ENCODE data around the gene SDE2.
"Not testable (repeated sequence)": the region's sequence is repeated elsewhere in the genome, so short reads cannot be mapped to it uniquely, and the experiment has no call there.

The SDE2 gene

DNA sequence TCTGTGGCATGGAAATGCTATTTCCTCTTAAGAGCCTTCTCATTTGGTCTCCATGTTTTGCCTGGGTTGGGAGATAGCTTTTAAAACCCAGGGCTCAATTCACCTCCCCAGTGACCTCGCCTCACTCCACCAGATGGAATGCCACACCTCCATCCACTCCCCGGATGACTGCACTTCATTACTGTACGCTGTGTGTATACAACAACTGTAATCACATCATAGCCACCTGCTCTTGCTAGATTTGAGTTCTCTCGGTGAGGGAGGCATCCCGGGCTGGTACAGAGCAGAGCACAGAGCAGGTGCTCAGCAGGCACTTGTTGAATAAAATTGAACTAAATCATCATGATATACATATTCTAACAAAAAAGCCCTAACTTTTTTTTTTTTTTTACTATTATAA lies 26.0 kb downstream of the SDE2 start:
- TF ChIP-seq, protein P1, sequence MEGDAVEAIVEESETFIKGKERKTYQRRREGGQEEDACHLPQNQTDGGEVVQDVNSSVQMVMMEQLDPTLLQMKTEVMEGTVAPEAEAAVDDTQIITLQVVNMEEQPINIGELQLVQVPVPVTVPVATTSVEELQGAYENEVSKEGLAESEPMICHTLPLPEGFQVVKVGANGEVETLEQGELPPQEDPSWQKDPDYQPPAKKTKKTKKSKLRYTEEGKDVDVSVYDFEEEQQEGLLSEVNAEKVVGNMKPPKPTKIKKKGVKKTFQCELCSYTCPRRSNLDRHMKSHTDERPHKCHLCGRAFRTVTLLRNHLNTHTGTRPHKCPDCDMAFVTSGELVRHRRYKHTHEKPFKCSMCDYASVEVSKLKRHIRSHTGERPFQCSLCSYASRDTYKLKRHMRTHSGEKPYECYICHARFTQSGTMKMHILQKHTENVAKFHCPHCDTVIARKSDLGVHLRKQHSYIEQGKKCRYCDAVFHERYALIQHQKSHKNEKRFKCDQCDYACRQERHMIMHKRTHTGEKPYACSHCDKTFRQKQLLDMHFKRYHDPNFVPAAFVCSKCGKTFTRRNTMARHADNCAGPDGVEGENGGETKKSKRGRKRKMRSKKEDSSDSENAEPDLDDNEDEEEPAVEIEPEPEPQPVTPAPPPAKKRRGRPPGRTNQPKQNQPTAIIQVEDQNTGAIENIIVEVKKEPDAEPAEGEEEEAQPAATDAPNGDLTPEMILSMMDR (IDR thresholded peaks at IDR 0.05; ENCODE audit: insufficient read depth, low read length, missing control alignments) = no peak
- no peak overlapping the region for H3K4me3 ChIP-seq (ENCODE audit: low read depth, low read length)
- ChIA-PET CTCF (interaction anchor here (0.7 to 8.7 kb wide), 7 partner anchors 12 to 1089 kb away, joined by 3 to 164 read pairs (median 14); no protein-coding TSS in a partner anchor), POLR2A (no interaction called here)
- DNase-seq (ENCODE audit: low read depth, low spot score) = no peak

DNA sequence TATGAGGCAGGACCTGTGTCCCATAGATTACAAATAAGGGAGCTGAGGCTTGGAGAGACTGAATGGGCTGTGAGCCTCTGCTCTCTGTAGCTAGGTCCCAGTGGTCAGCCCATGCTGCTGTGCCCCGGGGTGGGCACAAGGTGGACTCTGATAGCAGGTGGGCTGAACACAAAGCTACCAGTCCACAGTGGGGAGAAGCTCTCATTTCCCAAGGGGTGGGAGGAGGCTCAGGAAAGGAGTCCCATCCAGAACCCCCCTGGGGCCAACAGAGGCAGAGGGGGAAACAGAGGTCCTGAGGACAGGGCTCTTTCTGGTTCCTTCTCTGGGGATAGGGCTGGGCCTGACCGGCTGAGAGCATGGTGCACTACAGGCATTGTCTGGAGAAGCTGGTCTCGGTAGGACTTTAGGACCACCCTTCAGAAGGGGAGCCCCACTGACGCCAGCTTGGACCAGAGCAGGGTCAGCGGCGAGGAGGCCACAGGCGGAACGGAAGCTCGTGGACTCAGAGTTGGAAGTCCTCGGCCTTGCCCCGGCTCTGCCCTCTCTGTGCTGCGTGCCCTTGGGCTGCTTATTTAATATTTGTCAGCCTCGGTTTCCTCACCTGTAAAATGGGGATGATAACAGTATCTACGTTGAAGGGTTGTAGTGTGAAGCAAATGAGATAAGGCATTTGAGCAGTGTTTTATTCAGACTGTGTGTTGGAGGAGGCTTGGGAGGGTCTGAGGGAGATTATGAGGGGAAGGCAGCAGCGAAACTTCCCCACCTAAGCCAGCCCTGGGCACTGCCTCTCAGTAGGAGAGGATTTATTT lies 26.6 kb downstream of the SDE2 start:
- TF ChIP-seq, protein P1 (IDR thresholded peaks at IDR 0.05; ENCODE audit: insufficient read depth, low read length, missing control alignments) = no peak
- POLR2A ChIA-PET = no interaction called here
- no peak for DNase-seq (ENCODE audit: low read depth, low spot score)
- no peak overlapping the region for H3K4me3 ChIP-seq (ENCODE audit: low read depth, low read length)
- CTCF ChIA-PET = interaction anchor here (0.9 to 8.7 kb wide), 6 partner anchors 13 to 653 kb away, joined by 3 to 164 read pairs (median 4); no protein-coding TSS in a partner anchor

DNA sequence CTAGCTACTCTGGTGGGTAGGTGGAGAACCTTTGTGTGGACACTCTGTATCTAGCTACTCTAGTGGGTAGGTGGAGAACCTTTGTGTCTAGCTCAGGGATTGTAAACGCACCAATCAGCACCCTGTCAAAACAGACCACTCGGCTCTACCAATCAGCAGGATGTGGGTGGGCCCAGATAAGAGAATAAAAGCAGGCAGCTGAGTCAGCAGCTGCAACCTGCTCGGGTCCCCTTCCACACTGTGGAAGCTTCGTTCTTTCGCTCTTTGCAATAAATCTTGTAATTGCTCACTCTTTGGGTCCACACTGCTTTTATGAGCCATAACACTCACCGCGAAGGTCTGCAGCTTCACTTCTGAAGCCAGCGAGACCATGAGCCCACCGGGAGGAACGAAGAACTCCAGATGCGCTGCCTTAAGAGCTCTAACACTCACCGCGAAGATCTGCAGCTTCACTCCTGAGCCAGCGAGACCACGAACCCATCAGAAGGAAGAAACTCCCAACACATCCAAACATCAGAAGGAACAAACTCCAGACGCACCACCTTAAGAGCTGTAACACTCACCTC lies 28.5 kb downstream of the SDE2 start:
- H3K4me3 ChIP-seq (ENCODE audit: low read depth, low read length); POLR2A ChIA-PET; DNase-seq (ENCODE audit: low read depth, low spot score): not testable (repeated sequence)
- CTCF ChIA-PET = interaction anchor here (2.4 to 8.7 kb wide), 2 partner anchors 15 to 17 kb away, joined by 8 to 110 read pairs; no protein-coding TSS in a partner anchor

DNA sequence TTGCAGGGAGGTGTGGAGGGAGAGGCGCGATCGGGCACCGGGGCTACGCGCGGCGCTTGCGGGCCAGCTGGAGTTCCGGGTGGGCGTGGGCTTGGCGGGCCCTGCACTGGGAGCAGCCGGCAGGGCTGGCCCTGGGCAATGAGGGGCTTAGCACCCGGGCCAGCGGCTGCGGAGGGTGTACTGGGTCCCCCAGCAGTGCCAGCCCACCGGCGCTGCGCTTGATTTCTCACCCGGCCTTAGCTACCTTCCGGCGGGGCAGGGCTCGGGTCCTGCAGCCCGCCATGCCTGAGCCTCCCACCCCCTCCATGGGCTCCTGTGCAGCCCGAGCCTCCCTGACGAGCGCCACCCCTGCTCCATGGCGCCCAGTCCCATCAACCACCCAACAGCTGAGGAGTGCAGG lies 29.4 kb downstream of the SDE2 start:
- H3K4me3 ChIP-seq (ENCODE audit: low read depth, low read length); DNase-seq (ENCODE audit: low read depth, low spot score); POLR2A ChIA-PET: not testable (repeated sequence)
- CTCF ChIA-PET = interaction anchor here (0.8 to 2.4 kb wide), 2 partner anchors 9 to 18 kb away, joined by 5 to 8 read pairs; no protein-coding TSS in a partner anchor

DNA sequence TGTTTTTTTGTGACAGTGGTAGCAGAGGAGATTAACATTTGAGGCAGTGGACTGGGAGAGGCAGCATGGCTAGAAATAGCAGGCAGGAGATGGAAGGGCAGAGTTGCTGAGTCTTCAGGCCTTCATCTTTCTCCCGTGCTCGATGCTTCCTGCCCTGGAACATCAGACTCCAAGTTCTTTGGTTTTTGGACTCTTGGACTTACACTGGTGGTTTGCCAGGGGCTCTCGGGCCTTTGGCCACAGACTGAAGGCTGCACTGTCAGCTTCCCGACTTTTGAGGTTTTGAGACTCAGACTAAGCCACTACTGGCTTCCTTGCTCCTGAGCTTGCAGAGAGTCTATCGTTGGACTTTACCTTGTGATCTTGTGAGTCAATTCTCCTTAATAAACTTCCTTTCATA lies 33.9 kb downstream of the SDE2 start:
- ChIA-PET CTCF (interaction anchor here (1.1 kb wide), 1 partner anchor 10 kb away, joined by 4 read pairs; no protein-coding TSS in a partner anchor), POLR2A (no interaction called here)
- H3K4me3 ChIP-seq (ENCODE audit: low read depth, low read length) = no peak overlapping the region
- TF ChIP-seq, protein P1 (IDR thresholded peaks at IDR 0.05; ENCODE audit: insufficient read depth, low read length, missing control alignments) = no peak
- no peak for DNase-seq (ENCODE audit: low read depth, low spot score)

DNA sequence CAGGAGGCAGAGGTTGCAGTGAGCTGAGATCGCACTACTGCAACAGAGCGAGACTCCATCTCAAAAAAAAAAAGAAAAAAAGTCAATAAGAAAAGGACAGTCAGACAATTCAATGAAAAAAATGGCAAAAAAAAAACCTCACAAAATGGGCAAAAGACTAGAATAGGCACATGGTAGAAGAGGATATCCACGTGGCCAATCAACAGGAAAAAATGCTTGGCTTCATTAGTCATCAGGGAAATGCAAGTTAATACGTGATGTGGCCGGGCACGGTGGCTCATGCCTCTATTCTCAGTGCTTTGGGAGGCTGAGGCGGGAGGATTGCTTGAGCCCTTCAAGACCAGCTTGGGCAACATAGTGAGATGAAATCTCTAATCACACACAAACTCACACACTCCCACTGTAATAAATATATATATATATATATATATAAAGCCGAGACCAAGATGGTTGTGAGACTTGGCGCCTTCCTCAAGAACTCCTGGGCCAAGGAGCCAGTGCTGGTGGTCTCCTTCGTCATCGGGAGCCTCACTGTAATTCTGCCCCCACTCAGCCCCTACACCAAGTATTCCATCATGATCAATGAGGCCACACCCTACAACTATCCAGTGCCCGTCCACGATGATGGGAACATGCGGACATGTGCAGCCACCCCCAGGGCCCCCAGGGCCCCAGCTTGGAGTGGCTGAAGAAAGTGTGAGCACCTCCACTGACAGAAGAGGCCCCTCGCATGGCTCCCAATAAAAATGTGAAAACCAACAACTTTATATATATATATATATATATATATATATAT lies 35.2 kb downstream of the SDE2 start:
- ChIA-PET POLR2A (no interaction called here), CTCF (interaction anchor here (1.0 to 1.3 kb wide), 6 partner anchors 11 to 187 kb away, joined by 3 to 4 read pairs (median 3); partner anchors contain the start of gene SRP9)
- TF ChIP-seq, protein P1 (IDR thresholded peaks at IDR 0.05; ENCODE audit: insufficient read depth, low read length, missing control alignments) = no peak
- no peak overlapping the region for H3K4me3 ChIP-seq (ENCODE audit: low read depth, low read length)
- DNase-seq (ENCODE audit: low read depth, low spot score) = no peak

Measured in AG04449 (cell line).